Measurements from ENCODE around the gene GTF3A. TPM values are rescaled to one million over a fixed set of nuclear protein-coding genes. Genes with fewer than 3 reads are reported as not detected.
A peak's percentile ranks its signal among the peaks of the same experiment; 100 is the strongest.

The GTF3A gene
- total RNA-seq (ENCODE audit: unreplicated experiment), result 70.2 TPM
- long read RNA-seq, transcript GTF3A-201 (9 exons, 1,383 nt), result major isoform, 83 of 109 reads
- long read RNA-seq, transcript GTF3A-202 (8 exons, 1,191 nt), result minor isoform, 10 of 109 reads
- long read RNA-seq, partial matches to known transcripts, result 2 of 109 reads
- long read RNA-seq, other reads (novel, unspliced or antisense), result 14 of 109 reads

DNA sequence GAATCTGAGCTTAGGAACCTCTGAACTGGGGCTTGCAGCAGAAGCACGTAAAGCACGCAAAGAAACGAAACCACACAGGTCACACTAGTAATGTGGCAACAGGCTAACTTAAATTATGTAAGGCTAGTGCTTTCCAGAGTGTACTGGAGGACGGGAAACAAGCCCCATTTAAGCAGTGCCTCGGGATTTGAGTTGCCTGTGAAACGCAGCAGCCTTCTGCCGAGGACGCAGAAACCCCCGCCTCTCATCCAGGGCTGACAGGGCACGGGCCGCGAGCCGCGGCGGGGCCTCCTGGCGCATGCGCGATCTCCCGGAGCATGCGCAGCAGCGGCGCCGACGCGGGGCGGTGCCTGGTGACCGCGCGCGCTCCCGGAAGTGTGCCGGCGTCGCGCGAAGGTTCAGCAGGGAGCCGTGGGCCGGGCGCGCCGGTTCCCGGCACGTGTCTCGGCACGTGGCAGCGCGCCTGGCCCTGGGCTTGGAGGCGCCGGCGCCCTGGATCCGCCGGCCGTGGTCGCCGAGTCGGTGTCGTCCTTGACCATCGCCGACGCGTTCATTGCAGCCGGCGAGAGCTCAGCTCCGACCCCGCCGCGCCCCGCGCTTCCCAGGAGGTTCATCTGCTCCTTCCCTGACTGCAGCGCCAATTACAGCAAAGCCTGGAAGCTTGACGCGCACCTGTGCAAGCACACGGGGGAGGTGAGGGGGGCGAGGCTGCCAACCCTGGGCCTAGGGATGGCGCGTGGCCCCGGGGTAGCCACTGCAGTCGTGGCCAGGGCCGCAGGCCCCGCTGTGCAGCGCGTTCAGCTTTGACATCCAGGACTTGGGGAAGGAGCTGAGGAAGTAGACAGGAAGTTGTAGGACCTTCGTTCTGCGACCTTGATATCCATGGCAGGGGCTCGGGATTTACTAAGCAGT is at the start of gene GTF3A:
Gene GTF3A, plus strand, starts transcription at position 374 of the 912 bp plus-strand sequence.
- Mint-ChIP-seq H3K27ac (ENCODE audit: unreplicated experiment) (peak within 1 kb of the TSS; percentile 74), H3K9me3 (ENCODE audit: unreplicated experiment) (peaks cover 6% of the 10 kb centered on the region), H3K36me3 (ENCODE audit: unreplicated experiment) (no peaks in the 10 kb centered on the region)

GRCh38 chr13:27374650-27375049 is 49.8 kb upstream of the GTF3A start:
- H3K4me3 Mint-ChIP-seq (ENCODE audit: unreplicated experiment), result peak overlapping the region; percentile 16
- peaks cover 8% of the 10 kb centered on the region for H3K36me3 Mint-ChIP-seq (ENCODE audit: unreplicated experiment)
- H3K9me3 Mint-ChIP-seq (ENCODE audit: unreplicated experiment), result peaks cover 9% of the 10 kb centered on the region
- H3K27ac Mint-ChIP-seq (ENCODE audit: unreplicated experiment), result no peak overlapping the region
- DNase-seq, result peak; percentile 63
- H3K27me3 Mint-ChIP-seq (ENCODE audit: unreplicated experiment), result no peaks in the 10 kb centered on the region
- H3K4me1 Mint-ChIP-seq (ENCODE audit: low read depth, unreplicated experiment), result peaks cover 10% of the 10 kb centered on the region
- TF ChIP-seq CTCF (IDR thresholded peaks at IDR 0.05; ENCODE audit: partially characterized antibody, unreplicated experiment), result peak; percentile 28

More for the DNA sequence above, at the start of gene GTF3A:
- DNase-seq, result peak; percentile 86
- TF ChIP-seq CTCF (IDR thresholded peaks at IDR 0.05; ENCODE audit: partially characterized antibody, unreplicated experiment), result no peak
- Mint-ChIP-seq H3K4me1 (ENCODE audit: low read depth, unreplicated experiment) (peaks cover 17% of the 10 kb centered on the region), H3K27me3 (ENCODE audit: unreplicated experiment) (peaks cover 8% of the 10 kb centered on the region), H3K4me3 (ENCODE audit: unreplicated experiment) (peak within 1 kb of the TSS; percentile 86)

- peak; percentile 83 for DNase-seq
- peaks cover 10% of the 10 kb centered on the region for H3K4me1 Mint-ChIP-seq (ENCODE audit: low read depth, unreplicated experiment)
- peak; percentile 95 for TF ChIP-seq CTCF (IDR thresholded peaks at IDR 0.05; ENCODE audit: partially characterized antibody, unreplicated experiment)
- peaks cover 8% of the 10 kb centered on the region for H3K9me3 Mint-ChIP-seq (ENCODE audit: unreplicated experiment)
- H3K36me3 Mint-ChIP-seq (ENCODE audit: unreplicated experiment), result peaks cover 3% of the 10 kb centered on the region
- H3K4me3 Mint-ChIP-seq (ENCODE audit: unreplicated experiment), result no peak overlapping the region
- H3K27me3 Mint-ChIP-seq (ENCODE audit: unreplicated experiment), result no peaks in the 10 kb centered on the region
- H3K27ac Mint-ChIP-seq (ENCODE audit: unreplicated experiment), result no peak overlapping the region
Observed at GRCh38 chr13:27375686-27376326, 48.6 kb upstream of the GTF3A start.

DNA sequence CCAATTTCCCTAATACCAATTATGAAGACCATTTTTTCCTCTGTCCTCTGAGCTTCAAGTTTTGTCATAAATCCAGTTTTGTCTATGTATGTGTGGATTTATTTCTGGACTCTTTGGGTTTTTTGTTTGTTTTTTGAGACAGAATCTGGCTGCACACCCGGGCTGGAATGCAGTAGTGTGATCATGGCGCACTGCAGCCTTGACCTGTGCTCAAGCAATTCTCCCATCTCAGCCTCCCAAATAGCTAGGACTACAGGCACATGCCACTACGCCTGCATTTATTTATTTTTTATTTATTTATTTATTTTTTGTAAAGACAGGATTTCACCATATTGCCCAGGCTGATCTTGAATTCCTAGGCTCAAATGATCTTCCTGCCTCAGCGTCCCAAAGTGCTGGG is 45.3 kb upstream of the GTF3A start:
- no peak for TF ChIP-seq CTCF (IDR thresholded peaks at IDR 0.05; ENCODE audit: partially characterized antibody, unreplicated experiment)
- H3K36me3 Mint-ChIP-seq (ENCODE audit: unreplicated experiment), result no peaks in the 10 kb centered on the region
- peaks cover 4% of the 10 kb centered on the region for H3K4me1 Mint-ChIP-seq (ENCODE audit: low read depth, unreplicated experiment)
- H3K27ac Mint-ChIP-seq (ENCODE audit: unreplicated experiment), result no peak overlapping the region
- DNase-seq, result no peak
- H3K9me3 Mint-ChIP-seq (ENCODE audit: unreplicated experiment), result peaks cover 2% of the 10 kb centered on the region
- H3K27me3 Mint-ChIP-seq (ENCODE audit: unreplicated experiment), result no peaks in the 10 kb centered on the region
- H3K4me3 Mint-ChIP-seq (ENCODE audit: unreplicated experiment), result no peak overlapping the region

Measured in glutamatergic neuron (in vitro differentiated cells).